Astrocyte (in vitro differentiated cells and primary cell): Measurements from ENCODE around the gene PYHIN1. TPM values are rescaled to one million over a fixed set of nuclear protein-coding genes. Genes with fewer than 3 reads are reported as not detected.
"Not testable (repeated sequence)": the region's sequence is repeated elsewhere in the genome, so short reads cannot be mapped to it uniquely, and the experiment has no call there.

Experiments used
- DNase-seq: peaks from one replicate; pipeline ENCODE4 v3.0.0-alpha.2; 2010; ENCODE audit warnings: low read depth
- FAIRE-seq: peaks from 2 replicates; lab custom pipeline; 2011; peaks lifted over from hg19 to GRCh38; lab: Jason Lieb, UNC
- H2AFZ ChIP-seq: 2 replicates; pipeline ENCODE4 v1.6.0; 2012; ENCODE audit warnings: low read depth, low read length, inconsistent platforms
- H3K27ac ChIP-seq: 2 replicates; pipeline ENCODE4 v1.5.1; 2011; ENCODE audit warnings: low read depth, low read length, inconsistent platforms
- H3K27me3 ChIP-seq: 2 replicates; pipeline ENCODE4 v1.6.0; 2011; ENCODE audit warnings: low read length, inconsistent platforms; ENCODE audit not compliant: insufficient read depth
- H3K36me3 ChIP-seq: 2 replicates; pipeline ENCODE4 v1.5.1; 2011; ENCODE audit warnings: low read length, inconsistent platforms; ENCODE audit not compliant: insufficient read depth
- H3K4me1 ChIP-seq: 2 replicates; pipeline ENCODE4 v1.5.1; 2011; ENCODE audit warnings: low read length, inconsistent platforms; ENCODE audit not compliant: insufficient read depth
- H3K4me2 ChIP-seq: 2 replicates; pipeline ENCODE4 v1.6.0; 2012; ENCODE audit warnings: low read length, inconsistent platforms
- H3K4me3 ChIP-seq: 2 replicates; pipeline ENCODE4 v1.5.1; 2011; ENCODE audit warnings: low read depth, mild to moderate bottlenecking, low read length, inconsistent platforms; ENCODE audit not compliant: insufficient read depth
- H3K79me2 ChIP-seq: 2 replicates; pipeline ENCODE4 v1.6.0; 2012; ENCODE audit warnings: mild to moderate bottlenecking, low read length, inconsistent platforms; ENCODE audit not compliant: insufficient read depth
- H3K9ac ChIP-seq: 2 replicates; pipeline ENCODE4 v1.6.0; 2012; ENCODE audit warnings: mild to moderate bottlenecking, low read length, inconsistent platforms
- H3K9me3 ChIP-seq: 2 replicates; pipeline ENCODE4 v1.5.1; 2012; ENCODE audit warnings: low read depth, mild to moderate bottlenecking, low read length, inconsistent platforms; ENCODE audit not compliant: insufficient read depth
- H4K20me1 ChIP-seq: 2 replicates; pipeline ENCODE4 v1.6.0; 2012; ENCODE audit warnings: low read length, inconsistent platforms; ENCODE audit not compliant: insufficient read depth
- H3K27ac Mint-ChIP-seq: one replicate; pipeline ENCODE4 v1.8.0; 2021; ENCODE audit warnings: mild to moderate bottlenecking, mixed read lengths; ENCODE audit not compliant: unreplicated experiment
- H3K27me3 Mint-ChIP-seq: one replicate; pipeline ENCODE4 v1.8.0; 2021; ENCODE audit warnings: low read depth, mixed read lengths; ENCODE audit not compliant: unreplicated experiment
- H3K36me3 Mint-ChIP-seq: one replicate; pipeline ENCODE4 v1.8.0; 2021; ENCODE audit warnings: low read depth, mixed read lengths; ENCODE audit not compliant: unreplicated experiment
- H3K4me1 Mint-ChIP-seq: one replicate; pipeline ENCODE4 v1.8.0; 2021; ENCODE audit warnings: low read depth, mixed read lengths; ENCODE audit not compliant: unreplicated experiment
- H3K4me3 Mint-ChIP-seq: one replicate; pipeline ENCODE4 v1.8.0; 2021; ENCODE audit warnings: mild to moderate bottlenecking, moderate library complexity, mixed read lengths; ENCODE audit not compliant: unreplicated experiment
- H3K9me3 Mint-ChIP-seq: one replicate; pipeline ENCODE4 v1.8.0; 2021; ENCODE audit warnings: mild to moderate bottlenecking, mixed read lengths; ENCODE audit not compliant: unreplicated experiment
- EZH2 ChIP-seq: IDR thresholded peaks from 2 replicates; pipeline ENCODE4 v1.6.1; 2012; ENCODE audit warnings: mild to moderate bottlenecking, low read length, inconsistent platforms; ENCODE audit not compliant: insufficient read depth
- total RNA-seq: library from RNA; stranded (reverse); gene quantifications from 2 replicates; pipeline ENCODE4 v1.2.1, GENCODE V29; 2021
- TF ChIP-seq, protein P1 (sequence below): IDR thresholded peaks from 2 replicates; pipeline ENCODE4 v1.5.1; 2011; ENCODE audit warnings: low read depth, mild to moderate bottlenecking, inconsistent platforms, low read length, moderate library complexity; ENCODE audit not compliant: insufficient read depth

The PYHIN1 gene
- total RNA-seq, 1 donor from 2014 or later: not detected

GRCh38 chr1:159009704-159010361 lies 78.5 kb downstream of the PYHIN1 start, which contains the start of gene IFI16:
TSS of gene IFI16 (plus strand) at chr1:159009907. CDS start at chr1:159014681, 4,774 bp downstream.
- Histone ChIP-seq H4K20me1 (no peaks in the 10 kb centered on the region), H3K27me3 (no peaks in the 10 kb centered on the region), H3K9ac (peak within 1 kb of the TSS; percentile 91), H3K4me3 (peak within 1 kb of the TSS; percentile 79), H2AFZ (peak within 1 kb of the TSS; percentile 51), H3K27ac (peak within 1 kb of the TSS; percentile 91), H3K36me3 (no peaks in the 10 kb centered on the region), H3K9me3 (no peaks in the 10 kb centered on the region), H3K79me2 (peaks cover 45% of the 10 kb centered on the region), H3K4me1 (peaks cover 16% of the 10 kb centered on the region), H3K4me2 (peak within 1 kb of the TSS; percentile 85)
- TF ChIP-seq, protein P1, sequence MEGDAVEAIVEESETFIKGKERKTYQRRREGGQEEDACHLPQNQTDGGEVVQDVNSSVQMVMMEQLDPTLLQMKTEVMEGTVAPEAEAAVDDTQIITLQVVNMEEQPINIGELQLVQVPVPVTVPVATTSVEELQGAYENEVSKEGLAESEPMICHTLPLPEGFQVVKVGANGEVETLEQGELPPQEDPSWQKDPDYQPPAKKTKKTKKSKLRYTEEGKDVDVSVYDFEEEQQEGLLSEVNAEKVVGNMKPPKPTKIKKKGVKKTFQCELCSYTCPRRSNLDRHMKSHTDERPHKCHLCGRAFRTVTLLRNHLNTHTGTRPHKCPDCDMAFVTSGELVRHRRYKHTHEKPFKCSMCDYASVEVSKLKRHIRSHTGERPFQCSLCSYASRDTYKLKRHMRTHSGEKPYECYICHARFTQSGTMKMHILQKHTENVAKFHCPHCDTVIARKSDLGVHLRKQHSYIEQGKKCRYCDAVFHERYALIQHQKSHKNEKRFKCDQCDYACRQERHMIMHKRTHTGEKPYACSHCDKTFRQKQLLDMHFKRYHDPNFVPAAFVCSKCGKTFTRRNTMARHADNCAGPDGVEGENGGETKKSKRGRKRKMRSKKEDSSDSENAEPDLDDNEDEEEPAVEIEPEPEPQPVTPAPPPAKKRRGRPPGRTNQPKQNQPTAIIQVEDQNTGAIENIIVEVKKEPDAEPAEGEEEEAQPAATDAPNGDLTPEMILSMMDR: no peak
- no peak for TF ChIP-seq EZH2
- FAIRE-seq (peak; percentile 97), DNase-seq (peak; percentile 97)
- H3K36me3 Mint-ChIP-seq: peaks cover 8% of the 10 kb centered on the region
- no peaks in the 10 kb centered on the region for H3K9me3 Mint-ChIP-seq
- peaks cover 18% of the 10 kb centered on the region for H3K4me1 Mint-ChIP-seq
- H3K27ac Mint-ChIP-seq: peak within 1 kb of the TSS; percentile 96
- no peaks in the 10 kb centered on the region for H3K27me3 Mint-ChIP-seq
- peak within 1 kb of the TSS; percentile 94 for H3K4me3 Mint-ChIP-seq

- H3K27me3 Mint-ChIP-seq: no peaks in the 10 kb centered on the region
- H3K27ac Mint-ChIP-seq: peak overlapping the region; percentile 96
- peaks cover 17% of the 10 kb centered on the region for H3K4me1 ChIP-seq
- H3K4me3 Mint-ChIP-seq: peak overlapping the region; percentile 94
- H3K9ac ChIP-seq: peak overlapping the region; percentile 91
- H3K36me3 Mint-ChIP-seq: peaks cover 12% of the 10 kb centered on the region
- H4K20me1 ChIP-seq: no peaks in the 10 kb centered on the region
- peak overlapping the region; percentile 79 for H3K4me3 ChIP-seq
- no peak for FAIRE-seq
- no peak for DNase-seq
- H3K79me2 ChIP-seq: peaks cover 45% of the 10 kb centered on the region
- no peak overlapping the region for H2AFZ ChIP-seq
- H3K4me2 ChIP-seq: peak overlapping the region; percentile 85
- H3K9me3 ChIP-seq: no peaks in the 10 kb centered on the region
- no peaks in the 10 kb centered on the region for H3K36me3 ChIP-seq
- TF ChIP-seq, protein P1: no peak
- TF ChIP-seq EZH2: no peak
- peaks cover under 1% of the 10 kb centered on the region for H3K9me3 Mint-ChIP-seq
- H3K4me1 Mint-ChIP-seq: peaks cover 22% of the 10 kb centered on the region
- H3K27ac ChIP-seq: peak overlapping the region; percentile 91
- no peaks in the 10 kb centered on the region for H3K27me3 ChIP-seq
Measured at GRCh38 chr1:159010391-159010790, 79.0 kb downstream of the PYHIN1 start.

- H3K27ac Mint-ChIP-seq: peak overlapping the region; percentile 96
- H3K4me1 Mint-ChIP-seq: peaks cover 26% of the 10 kb centered on the region
Measured at GRCh38 chr1:159011001-159011400, 79.6 kb downstream of the PYHIN1 start.

More at GRCh38 chr1:159011001-159011400, 79.6 kb downstream of the PYHIN1 start:
- peak overlapping the region; percentile 91 for H3K27ac ChIP-seq
- not testable (repeated sequence) for FAIRE-seq, H3K9me3 Mint-ChIP-seq, H3K9me3 ChIP-seq, H4K20me1 ChIP-seq, H3K36me3 ChIP-seq, H3K27me3 ChIP-seq, H3K27me3 Mint-ChIP-seq, H2AFZ ChIP-seq, DNase-seq
- Mint-ChIP-seq H3K4me3 (peak overlapping the region; percentile 94), H3K36me3 (peaks cover 17% of the 10 kb centered on the region)
- peak overlapping the region; percentile 85 for H3K4me2 ChIP-seq
- peak overlapping the region; percentile 91 for H3K9ac ChIP-seq
- H3K79me2 ChIP-seq: peaks cover 45% of the 10 kb centered on the region
- peaks cover 22% of the 10 kb centered on the region for H3K4me1 ChIP-seq
- peak overlapping the region; percentile 79 for H3K4me3 ChIP-seq
